ENCODE measurements around the gene CSMD2. TPM values are rescaled to one million over a fixed set of nuclear protein-coding genes. Genes with fewer than 3 reads are reported as not detected.

Gene CSMD2
- polyA plus RNA-seq, 1 experiment: 1.8 TPM

DNA sequence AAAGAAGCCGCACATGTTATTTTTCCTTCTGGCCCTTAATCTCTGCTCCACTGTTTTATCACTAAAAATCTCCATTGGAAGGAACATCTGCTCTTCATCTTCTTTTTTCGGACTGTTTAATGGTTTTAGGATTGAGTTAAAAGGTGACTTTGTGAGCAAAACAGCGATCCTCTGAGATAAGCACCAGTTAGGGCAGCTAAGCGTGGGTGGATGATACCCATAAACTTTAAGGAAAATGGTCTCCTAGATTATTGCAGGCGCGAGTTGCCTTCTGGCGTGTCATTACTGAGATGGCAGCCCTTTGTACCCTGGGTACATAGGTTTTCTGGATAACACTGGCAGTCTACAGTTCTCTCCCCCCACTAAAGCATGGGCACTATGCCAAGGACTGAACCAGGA is 345.1 kb downstream of the CSMD2 start:
- 0 out of 2 replicates have a peak, but pooled peaks cover 2% of the 10 kb centered on the region for H3K27me3 ChIP-seq (ENCODE audit: control insufficient read depth, insufficient read depth, low read length)
- H3K4me3 ChIP-seq (ENCODE audit: low read depth, low read length): no peak overlapping the region
- no peaks in the 10 kb centered on the region for H3K36me3 ChIP-seq (ENCODE audit: control insufficient read depth, insufficient read depth, low read length)
- DNase-seq (ENCODE audit: low read depth): no peak
- TF ChIP-seq, protein P1, sequence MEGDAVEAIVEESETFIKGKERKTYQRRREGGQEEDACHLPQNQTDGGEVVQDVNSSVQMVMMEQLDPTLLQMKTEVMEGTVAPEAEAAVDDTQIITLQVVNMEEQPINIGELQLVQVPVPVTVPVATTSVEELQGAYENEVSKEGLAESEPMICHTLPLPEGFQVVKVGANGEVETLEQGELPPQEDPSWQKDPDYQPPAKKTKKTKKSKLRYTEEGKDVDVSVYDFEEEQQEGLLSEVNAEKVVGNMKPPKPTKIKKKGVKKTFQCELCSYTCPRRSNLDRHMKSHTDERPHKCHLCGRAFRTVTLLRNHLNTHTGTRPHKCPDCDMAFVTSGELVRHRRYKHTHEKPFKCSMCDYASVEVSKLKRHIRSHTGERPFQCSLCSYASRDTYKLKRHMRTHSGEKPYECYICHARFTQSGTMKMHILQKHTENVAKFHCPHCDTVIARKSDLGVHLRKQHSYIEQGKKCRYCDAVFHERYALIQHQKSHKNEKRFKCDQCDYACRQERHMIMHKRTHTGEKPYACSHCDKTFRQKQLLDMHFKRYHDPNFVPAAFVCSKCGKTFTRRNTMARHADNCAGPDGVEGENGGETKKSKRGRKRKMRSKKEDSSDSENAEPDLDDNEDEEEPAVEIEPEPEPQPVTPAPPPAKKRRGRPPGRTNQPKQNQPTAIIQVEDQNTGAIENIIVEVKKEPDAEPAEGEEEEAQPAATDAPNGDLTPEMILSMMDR (IDR thresholded peaks at IDR 0.05; ENCODE audit: insufficient read depth, low read depth, low read length): no peak
- CTCF ChIA-PET: no interaction called here
- POLR2A ChIA-PET: no interaction called here

DNA sequence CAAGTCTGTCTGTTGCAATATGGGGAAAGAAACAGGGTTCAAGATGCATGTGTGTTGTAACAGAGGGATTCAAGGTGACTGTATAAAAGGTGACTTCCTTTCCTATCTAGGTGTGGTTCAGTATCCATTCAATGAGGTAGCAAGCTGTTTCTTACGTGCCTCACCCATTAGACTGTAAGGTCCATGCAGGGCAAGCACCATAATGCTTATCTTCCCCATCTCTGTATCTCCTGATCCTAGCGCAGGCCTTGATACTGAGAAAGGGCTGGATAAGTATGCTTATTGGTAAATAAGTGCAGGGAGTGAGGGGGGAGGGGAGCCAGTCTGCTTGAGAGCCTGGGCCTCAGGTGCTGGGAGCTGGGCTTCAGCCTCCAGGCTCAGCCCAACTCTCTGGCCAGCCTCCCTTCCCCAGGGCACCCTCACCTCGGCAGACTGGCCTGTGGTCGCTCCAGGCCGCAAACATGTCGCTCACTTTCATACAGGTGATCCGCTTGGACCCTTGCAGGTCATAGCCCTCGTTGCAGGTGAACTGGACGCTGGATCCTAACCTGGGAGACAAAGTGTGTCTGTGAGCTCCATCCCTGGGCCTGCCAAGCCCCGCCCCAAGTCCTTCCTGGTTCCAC is 345.6 kb downstream of the CSMD2 start:
- POLR2A ChIA-PET: no interaction called here

DNA sequence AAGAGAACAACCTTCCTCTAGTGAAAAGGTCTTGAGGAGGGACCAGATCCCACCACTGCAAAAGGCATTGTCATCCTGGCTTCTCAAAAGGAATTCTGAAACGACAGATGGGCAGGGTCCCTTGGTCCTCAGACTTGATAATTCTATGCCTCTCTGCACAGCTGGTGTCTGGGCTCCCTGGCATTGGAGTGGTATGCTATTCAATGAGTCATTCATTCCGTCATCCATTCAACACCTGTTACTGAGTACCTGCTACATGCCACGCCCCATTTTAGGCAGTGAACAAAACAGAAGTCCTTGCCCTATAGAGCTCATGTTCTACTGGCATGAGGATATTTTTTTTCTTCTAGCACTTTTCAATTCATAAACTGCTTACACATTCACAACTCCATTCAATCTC is 347.0 kb downstream of the CSMD2 start:
- Histone ChIP-seq H3K27me3 (ENCODE audit: control insufficient read depth, insufficient read depth, low read length) (0 out of 2 replicates have a peak, but pooled peaks cover 2% of the 10 kb centered on the region), H3K36me3 (ENCODE audit: control insufficient read depth, insufficient read depth, low read length) (no peaks in the 10 kb centered on the region), H3K4me3 (ENCODE audit: low read depth, low read length) (no peak overlapping the region)
- ChIA-PET CTCF (interaction anchor here (0.5 to 1.2 kb wide), 4 partner anchors 10 to 227 kb away, joined by 3 to 4 read pairs (median 3); no protein-coding TSS in a partner anchor), POLR2A (no interaction called here)
- TF ChIP-seq, protein P1 (IDR thresholded peaks at IDR 0.05; ENCODE audit: insufficient read depth, low read depth, low read length): no peak
- DNase-seq (ENCODE audit: low read depth): no peak

More for the DNA sequence above, 345.6 kb downstream of the CSMD2 start:
- no peak overlapping the region for H3K4me3 ChIP-seq (ENCODE audit: low read depth, low read length)
- DNase-seq (ENCODE audit: low read depth): no peak
- CTCF ChIA-PET: interaction anchor here (1.2 kb wide), 1 partner anchor 8 kb away, joined by 3 read pairs; no protein-coding TSS in a partner anchor
- H3K36me3 ChIP-seq (ENCODE audit: control insufficient read depth, insufficient read depth, low read length): no peaks in the 10 kb centered on the region
- H3K27me3 ChIP-seq (ENCODE audit: control insufficient read depth, insufficient read depth, low read length): 0 out of 2 replicates have a peak, but pooled peaks cover 2% of the 10 kb centered on the region
- TF ChIP-seq, protein P1 (IDR thresholded peaks at IDR 0.05; ENCODE audit: insufficient read depth, low read depth, low read length): no peak

DNA sequence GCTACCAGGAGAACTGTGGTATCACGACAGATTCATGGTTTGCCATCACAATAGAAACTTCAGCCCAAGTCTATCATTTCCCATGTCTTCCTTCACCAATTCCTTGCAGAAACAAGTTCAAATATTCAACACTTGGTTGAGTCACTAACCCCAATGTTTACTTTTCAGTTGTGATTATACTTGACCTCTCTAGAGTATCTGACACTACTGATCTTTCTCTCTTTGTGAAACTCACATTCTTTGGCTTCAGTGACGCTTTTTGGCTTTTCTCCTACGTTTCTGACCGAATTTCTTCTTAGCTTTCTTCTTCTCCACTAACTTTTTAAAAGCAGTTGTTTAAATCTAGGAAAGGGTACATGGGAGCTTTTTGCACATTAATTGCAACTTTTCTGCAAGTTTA is 350.0 kb downstream of the CSMD2 start:
- H3K36me3 ChIP-seq (ENCODE audit: control insufficient read depth, insufficient read depth, low read length): no peaks in the 10 kb centered on the region
- ChIA-PET POLR2A (no interaction called here), CTCF (no interaction called here)
- no peak overlapping the region for H3K4me3 ChIP-seq (ENCODE audit: low read depth, low read length)
- TF ChIP-seq, protein P1 (IDR thresholded peaks at IDR 0.05; ENCODE audit: insufficient read depth, low read depth, low read length): no peak
- DNase-seq (ENCODE audit: low read depth): peak; percentile 19
- peaks cover 2% of the 10 kb centered on the region; the same call in 1 of the 2 replicates for H3K27me3 ChIP-seq (ENCODE audit: control insufficient read depth, insufficient read depth, low read length)

DNA sequence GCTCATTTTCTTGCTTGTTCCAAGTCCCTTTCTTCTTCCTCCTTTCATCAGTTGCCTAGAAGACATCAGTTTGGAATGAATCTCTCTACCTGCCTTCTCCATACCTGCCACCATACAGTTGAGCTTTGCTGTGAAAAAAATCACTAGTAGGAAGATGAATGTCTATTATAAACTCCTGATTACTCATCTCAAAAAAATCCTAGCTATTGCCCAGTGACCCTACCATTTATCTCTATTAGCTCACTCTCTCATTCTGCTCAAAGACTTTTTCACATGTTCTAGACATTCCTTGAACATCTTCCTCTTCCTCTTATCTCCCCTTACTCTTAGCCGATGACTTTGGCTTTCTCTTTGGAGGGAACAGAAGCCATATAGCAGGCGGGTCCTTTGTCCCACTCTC is 350.9 kb downstream of the CSMD2 start:
- DNase-seq (ENCODE audit: low read depth): no peak
- ChIA-PET POLR2A (interaction anchor here (0.7 kb wide), 1 partner anchor 35 kb away, joined by 7 read pairs; no protein-coding TSS in a partner anchor), CTCF (interaction anchor here (1.0 kb wide), 1 partner anchor 13 kb away, joined by 3 read pairs; no protein-coding TSS in a partner anchor)

More for the DNA sequence above, 350.9 kb downstream of the CSMD2 start:
- no peaks in the 10 kb centered on the region for H3K36me3 ChIP-seq (ENCODE audit: control insufficient read depth, insufficient read depth, low read length)
- no peak overlapping the region for H3K4me3 ChIP-seq (ENCODE audit: low read depth, low read length)
- TF ChIP-seq, protein P1 (IDR thresholded peaks at IDR 0.05; ENCODE audit: insufficient read depth, low read depth, low read length): no peak
- peaks cover 2% of the 10 kb centered on the region; the same call in 1 of the 2 replicates for H3K27me3 ChIP-seq (ENCODE audit: control insufficient read depth, insufficient read depth, low read length)

Measured in BJ (cell line).